Calu3 (cell line): Measurements from ENCODE around the gene ARL8B. TPM values are rescaled to one million over a fixed set of nuclear protein-coding genes. Genes with fewer than 3 reads are reported as not detected.
"Not testable (repeated sequence)": the region's sequence is repeated elsewhere in the genome, so short reads cannot be mapped to it uniquely, and the experiment has no call there.

Source experiments
- BruUV-seq: library from RNA; stranded (reverse); fragments of 400-500 nt; replicated peaks from 2 replicates; lab custom pipeline; 2021; lab: Mats Ljungman, UMichigan
- CTCF ChIA-PET: fragments of 300-600 bp; sonication (Branson Sonifier 250); formaldehyde crosslinking; loops from one replicate; lab custom pipeline; 2022; ENCODE audit warnings: antibody characterized with exemption; lab: Charles Lee
- DNase-seq: peaks from one replicate; pipeline ENCODE4 v3.0.0; 2022
- H3K27ac Mint-ChIP-seq: one replicate; pipeline ENCODE4 v1.8.0; 2022; ENCODE audit warnings: mixed read lengths; ENCODE audit not compliant: unreplicated experiment
- H3K27me3 Mint-ChIP-seq: one replicate; pipeline ENCODE4 v1.8.0; 2022; ENCODE audit warnings: mixed read lengths; ENCODE audit not compliant: unreplicated experiment
- H3K36me3 Mint-ChIP-seq: one replicate; pipeline ENCODE4 v1.8.0; 2022; ENCODE audit warnings: mild to moderate bottlenecking, moderate library complexity, mixed read lengths; ENCODE audit not compliant: insufficient read depth, unreplicated experiment
- H3K4me1 Mint-ChIP-seq: one replicate; pipeline ENCODE4 v1.8.0; 2022; ENCODE audit warnings: mild to moderate bottlenecking, low read depth, mixed read lengths; ENCODE audit not compliant: unreplicated experiment
- H3K4me3 Mint-ChIP-seq: one replicate; pipeline ENCODE4 v1.8.0; 2022; ENCODE audit warnings: mild to moderate bottlenecking, low read depth, moderate library complexity, mixed read lengths; ENCODE audit not compliant: unreplicated experiment
- H3K9me3 Mint-ChIP-seq: one replicate; pipeline ENCODE4 v1.8.0; 2022; ENCODE audit warnings: low read depth, mixed read lengths; ENCODE audit not compliant: unreplicated experiment
- intact Hi-C: fragments of 100-400 bp; cut with micrococcal nuclease; formaldehyde crosslinking; loops from one replicate; pipeline ENCODE4 v1.10.0; 2022; ENCODE audit not compliant: unreplicated experiment
- total RNA-seq: library from RNA; stranded (reverse); gene quantifications from 2 replicates; pipeline ENCODE4 v1.2.3, GENCODE V29; 2022
- TF ChIP-seq, protein P1 (sequence below): fragments of 200-600 bp; IDR thresholded peaks from one replicate; pipeline ENCODE4 v1.8.0; 2022; ENCODE audit warnings: antibody characterized with exemption; ENCODE audit not compliant: unreplicated experiment

The ARL8B gene
- total RNA-seq, 1 experiment from 2014 or later: 47.0 TPM

DNA sequence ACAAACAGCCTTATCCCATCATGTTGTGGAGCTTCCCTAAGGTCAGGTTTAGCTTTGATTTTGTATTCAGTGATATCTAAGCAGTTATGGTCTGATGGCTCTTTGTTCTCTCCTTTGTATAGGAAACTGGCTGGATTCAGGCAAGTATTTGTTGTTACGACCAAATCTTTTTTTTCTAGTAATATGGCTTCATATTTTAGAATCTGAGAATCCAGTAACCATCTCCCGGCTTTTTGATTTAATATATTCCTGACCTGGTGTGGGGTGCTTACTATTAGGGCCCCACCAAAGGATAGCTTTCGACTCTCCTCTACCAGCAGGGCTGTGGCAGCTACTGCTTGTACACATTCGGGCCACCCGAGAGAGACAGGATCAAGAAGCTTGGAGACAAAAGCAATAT is 23.0 kb downstream of the ARL8B start:
- Mint-ChIP-seq H3K4me1 (peaks cover 30% of the 10 kb centered on the region), H3K9me3 (no peaks in the 10 kb centered on the region), H3K27me3 (no peaks in the 10 kb centered on the region), H3K4me3 (peak overlapping the region; percentile 53), H3K36me3 (peaks cover 7% of the 10 kb centered on the region), H3K27ac (peak overlapping the region; percentile 80)
- CTCF ChIA-PET: interaction anchor here (1.0 to 1.3 kb wide), 2 partner anchors 22 to 434 kb away, joined by 3 to 6 read pairs; no protein-coding TSS in a partner anchor
- no TSS peak for BruUV-seq
- intact Hi-C loops: no loop called here
- TF ChIP-seq, protein P1, sequence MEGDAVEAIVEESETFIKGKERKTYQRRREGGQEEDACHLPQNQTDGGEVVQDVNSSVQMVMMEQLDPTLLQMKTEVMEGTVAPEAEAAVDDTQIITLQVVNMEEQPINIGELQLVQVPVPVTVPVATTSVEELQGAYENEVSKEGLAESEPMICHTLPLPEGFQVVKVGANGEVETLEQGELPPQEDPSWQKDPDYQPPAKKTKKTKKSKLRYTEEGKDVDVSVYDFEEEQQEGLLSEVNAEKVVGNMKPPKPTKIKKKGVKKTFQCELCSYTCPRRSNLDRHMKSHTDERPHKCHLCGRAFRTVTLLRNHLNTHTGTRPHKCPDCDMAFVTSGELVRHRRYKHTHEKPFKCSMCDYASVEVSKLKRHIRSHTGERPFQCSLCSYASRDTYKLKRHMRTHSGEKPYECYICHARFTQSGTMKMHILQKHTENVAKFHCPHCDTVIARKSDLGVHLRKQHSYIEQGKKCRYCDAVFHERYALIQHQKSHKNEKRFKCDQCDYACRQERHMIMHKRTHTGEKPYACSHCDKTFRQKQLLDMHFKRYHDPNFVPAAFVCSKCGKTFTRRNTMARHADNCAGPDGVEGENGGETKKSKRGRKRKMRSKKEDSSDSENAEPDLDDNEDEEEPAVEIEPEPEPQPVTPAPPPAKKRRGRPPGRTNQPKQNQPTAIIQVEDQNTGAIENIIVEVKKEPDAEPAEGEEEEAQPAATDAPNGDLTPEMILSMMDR: no peak
- DNase-seq: no peak

DNA sequence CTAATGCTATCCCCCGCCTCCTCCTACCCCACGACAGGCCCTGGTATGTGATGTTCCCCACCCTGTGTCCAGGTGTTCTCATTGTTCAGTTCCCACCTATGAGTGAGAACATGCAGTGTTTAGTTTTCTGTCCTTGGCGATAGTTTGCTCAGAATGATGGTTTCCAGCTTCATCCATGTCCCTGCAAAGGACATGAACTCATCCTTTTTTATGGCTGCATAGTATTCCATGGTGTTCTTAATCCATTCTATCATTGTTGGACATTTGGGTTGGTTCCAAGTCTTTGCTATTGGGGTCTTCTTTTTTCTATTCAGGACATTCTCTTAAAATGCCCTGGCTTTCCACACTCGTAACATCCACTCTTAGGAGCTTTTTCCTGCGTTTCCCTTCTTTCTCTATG is 25.1 kb downstream of the ARL8B start:
- intact Hi-C loops, H3K4me3 Mint-ChIP-seq, H3K9me3 Mint-ChIP-seq, H3K27me3 Mint-ChIP-seq, DNase-seq, BruUV-seq, H3K27ac Mint-ChIP-seq, CTCF ChIA-PET, H3K36me3 Mint-ChIP-seq: not testable (repeated sequence)
- H3K4me1 Mint-ChIP-seq: peaks cover 30% of the 10 kb centered on the region

DNA sequence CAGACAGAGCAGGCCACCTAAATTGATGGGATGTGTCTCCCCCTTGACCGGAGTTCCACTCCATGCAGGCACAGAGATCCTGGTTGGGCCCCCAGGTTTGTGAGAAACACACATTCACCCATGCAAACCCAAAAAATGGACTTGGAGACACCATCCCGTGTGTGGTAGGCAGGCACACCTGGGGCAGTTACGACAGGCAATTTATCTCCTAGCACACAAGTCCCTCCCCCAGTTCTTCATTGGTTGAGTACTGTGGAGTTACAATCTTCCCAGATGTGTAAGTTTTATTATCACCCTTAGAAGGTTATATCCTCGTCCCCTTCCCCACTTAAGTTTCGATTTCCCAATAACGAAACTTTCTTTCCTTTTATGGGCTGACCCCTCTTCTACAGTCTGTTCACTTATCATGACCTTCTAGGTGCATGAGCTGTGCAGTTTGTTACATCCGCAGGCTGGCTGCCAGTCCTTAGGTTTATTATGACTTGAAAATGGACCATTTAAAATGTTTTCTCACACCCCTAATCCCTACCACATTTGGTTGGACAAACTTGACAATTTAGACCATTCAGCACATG is 27.3 kb downstream of the ARL8B start:
- BruUV-seq: no TSS peak
- H3K27ac Mint-ChIP-seq: no peak overlapping the region
- H3K9me3 Mint-ChIP-seq: no peaks in the 10 kb centered on the region
- no peak for DNase-seq
- no peaks in the 10 kb centered on the region for H3K27me3 Mint-ChIP-seq
- CTCF ChIA-PET: no interaction called here
- H3K4me3 Mint-ChIP-seq: no peak overlapping the region
- intact Hi-C loops: no loop called here
- TF ChIP-seq, protein P1: no peak
- H3K36me3 Mint-ChIP-seq: peaks cover 6% of the 10 kb centered on the region
- peaks cover 17% of the 10 kb centered on the region for H3K4me1 Mint-ChIP-seq

DNA sequence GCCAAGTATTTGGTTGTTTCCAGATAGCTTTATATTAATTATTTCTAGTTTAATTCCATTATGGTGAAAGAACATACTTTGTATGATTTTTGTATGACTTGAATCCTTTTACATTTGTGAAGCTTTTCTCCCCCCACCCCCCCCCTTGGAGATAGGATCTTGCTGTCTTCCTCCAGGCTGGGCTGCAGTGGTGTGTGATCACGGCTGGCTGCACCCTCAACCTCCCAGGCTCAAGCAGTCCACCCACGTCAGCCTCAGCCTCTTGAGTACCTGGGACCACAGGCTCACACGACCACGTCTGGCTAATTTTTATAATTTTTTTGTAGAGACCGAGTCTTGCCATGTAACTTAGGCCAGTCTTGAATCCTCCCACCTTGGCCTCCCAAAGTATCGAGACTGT is 29.5 kb downstream of the ARL8B start:
- intact Hi-C loops: no loop called here
- Mint-ChIP-seq H3K4me1 (no peaks in the 10 kb centered on the region), H3K27me3 (no peaks in the 10 kb centered on the region), H3K9me3 (no peaks in the 10 kb centered on the region), H3K36me3 (no peaks in the 10 kb centered on the region), H3K4me3 (no peak overlapping the region), H3K27ac (no peak overlapping the region)
- no peak for DNase-seq
- CTCF ChIA-PET: no interaction called here
- TF ChIP-seq, protein P1: no peak
- no TSS peak for BruUV-seq

DNA sequence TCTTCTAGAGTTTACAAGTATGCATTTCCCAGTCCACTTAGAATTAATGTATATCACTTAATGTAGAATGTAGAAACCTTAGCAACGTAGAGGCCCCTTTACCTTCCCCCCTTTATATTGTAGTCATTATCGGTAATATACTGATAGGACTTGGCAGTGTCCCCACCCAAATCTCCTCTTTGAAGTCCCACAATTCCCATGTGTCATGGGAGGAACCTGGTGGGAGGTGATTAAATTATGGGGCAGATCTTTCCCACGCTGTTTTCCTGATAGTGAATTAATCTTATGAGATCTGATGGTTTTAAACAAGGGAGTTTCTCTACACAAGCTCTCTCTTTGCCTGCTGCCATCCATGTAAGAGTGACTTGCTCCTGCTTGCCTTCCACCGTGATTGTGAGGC is 31.0 kb downstream of the ARL8B start:
- intact Hi-C loops: no loop called here
- Mint-ChIP-seq H3K4me3 (no peak overlapping the region), H3K27ac (no peak overlapping the region), H3K27me3 (no peaks in the 10 kb centered on the region), H3K9me3 (no peaks in the 10 kb centered on the region), H3K4me1 (no peaks in the 10 kb centered on the region), H3K36me3 (no peaks in the 10 kb centered on the region)
- BruUV-seq: TSS peak; percentile 29
- CTCF ChIA-PET: no interaction called here
- TF ChIP-seq, protein P1: no peak
- no peak for DNase-seq
